Neuronal stem cell (in vitro differentiated cells): Measurements from ENCODE around the gene CDK8.

ENCODE experiments used
- DNase-seq: peaks from one replicate; pipeline ENCODE4 v3.0.0-alpha.2; 2013; ENCODE audit warnings: low spot score
- H2AFZ ChIP-seq: one replicate; pipeline ENCODE4 v1.6.1; 2013; ENCODE audit warnings: mild to moderate bottlenecking, low read length, inconsistent platforms
- H2AK5ac ChIP-seq: 2 replicates; pipeline ENCODE4 v1.6.1; 2013; ENCODE audit warnings: low read depth, mild to moderate bottlenecking, inconsistent platforms, low read length, moderate library complexity, mixed read lengths
- H2BK120ac ChIP-seq: 2 replicates; pipeline ENCODE4 v1.6.1; 2013; ENCODE audit warnings: low read depth, mild to moderate bottlenecking, inconsistent platforms, low read length, moderate library complexity, mixed read lengths
- H2BK12ac ChIP-seq: one replicate; pipeline ENCODE4 v1.6.1; 2013; ENCODE audit warnings: low read length, inconsistent platforms
- H2BK15ac ChIP-seq: 2 replicates; pipeline ENCODE4 v1.6.1; 2013; ENCODE audit warnings: mild to moderate bottlenecking, low read length, inconsistent platforms, mixed read lengths
- H2BK5ac ChIP-seq: one replicate; pipeline ENCODE4 v1.6.1; 2013; ENCODE audit warnings: inconsistent platforms, mild to moderate bottlenecking, low read length, moderate library complexity
- H3K14ac ChIP-seq: one replicate; pipeline ENCODE4 v1.6.1; 2013; ENCODE audit warnings: low read length, inconsistent platforms
- H3K18ac ChIP-seq: 2 replicates; pipeline ENCODE4 v1.6.1; 2013; ENCODE audit warnings: low read length, inconsistent platforms
- H3K23ac ChIP-seq: 2 replicates; pipeline ENCODE4 v1.6.1; 2013; ENCODE audit warnings: low read depth, mild to moderate bottlenecking, mixed read lengths, low read length, inconsistent platforms; ENCODE audit not compliant: poor library complexity
- H3K27ac ChIP-seq: replicated peaks from 3 replicates; pipeline ENCODE4 v1.5.1; 2013; ENCODE audit warnings: low read length, inconsistent platforms
- H3K27me3 ChIP-seq, 3 experiments: 2 replicates each; pipeline ENCODE4 v1.6.1; 2013; ENCODE audit warnings: low read length in 3 of 3, mild to moderate bottlenecking in 2 of 3, inconsistent platforms in 1 of 3, low read depth in 1 of 3, mixed read lengths in 1 of 3, moderate library complexity in 1 of 3; ENCODE audit not compliant: control insufficient read depth in 3 of 3, insufficient read depth in 3 of 3
- H3K36me3 ChIP-seq, 2 donors: replicated peaks in 1 of 2; 2 replicates each; pipeline ENCODE4 v1.6.1; 2013; ENCODE audit warnings: low read length in 2 of 2; ENCODE audit not compliant: control insufficient read depth in 2 of 2, insufficient read depth in 2 of 2
- H3K4ac ChIP-seq: 2 replicates; pipeline ENCODE4 v1.6.1; 2013; ENCODE audit warnings: inconsistent platforms, mild to moderate bottlenecking, low read length, moderate library complexity
- H3K4me1 ChIP-seq, 2 donors: 1 replicate in 1 of 2; 2 replicates in 1 of 2; pipeline ENCODE4 v1.6.1; 2013; ENCODE audit warnings: low read length in 2 of 2, low read depth in 1 of 2; ENCODE audit not compliant: control insufficient read depth in 2 of 2, insufficient read depth in 1 of 2
- H3K4me2 ChIP-seq: one replicate; pipeline ENCODE4 v1.6.1; 2013; ENCODE audit warnings: mild to moderate bottlenecking, low read length, inconsistent platforms; ENCODE audit not compliant: insufficient read depth, poor library complexity, severe bottlenecking
- H3K4me3 ChIP-seq, 2 donors: 2 replicates each; pipeline ENCODE4 v1.5.1; 2013; ENCODE audit warnings: low read length in 2 of 2, mild to moderate bottlenecking in 2 of 2, inconsistent platforms in 1 of 2, moderate library complexity in 1 of 2
- H3K79me1 ChIP-seq: one replicate; pipeline ENCODE4 v1.6.1; 2013; ENCODE audit warnings: low read depth, mild to moderate bottlenecking, inconsistent platforms, low read length, moderate library complexity
- H3K9ac ChIP-seq: one replicate; pipeline ENCODE4 v1.6.1; 2013; ENCODE audit warnings: mild to moderate bottlenecking, low read depth, low read length, inconsistent platforms; ENCODE audit not compliant: poor library complexity
- H3K9me3 ChIP-seq, 2 donors: replicated peaks in 1 of 2; 2 replicates each; pipeline versions ENCODE3 to v1.6.1; 2013; ENCODE audit warnings: low read length in 2 of 2, mild to moderate bottlenecking in 2 of 2, inconsistent platforms in 1 of 2, low read depth in 1 of 2, mixed read lengths in 1 of 2, moderate library complexity in 1 of 2; ENCODE audit not compliant: control insufficient read depth in 2 of 2, insufficient read depth in 1 of 2
- H4K8ac ChIP-seq: one replicate; pipeline ENCODE4 v1.6.1; 2013; ENCODE audit warnings: low read depth, mild to moderate bottlenecking, inconsistent platforms, low read length, moderate library complexity
- H4K91ac ChIP-seq: one replicate; pipeline ENCODE4 v1.6.1; 2013; ENCODE audit warnings: low read length, low read depth, mild to moderate bottlenecking, inconsistent platforms; ENCODE audit not compliant: poor library complexity
- WGBS, 2 donors: extraction: QIAGEN DNeasy Blood & Tissue Kit; methylation state at CpG; one replicate each; pipeline ENCODE4 v1.1.7; 2013; ENCODE audit warnings: missing lambda C conversion rate in 2 of 2, mixed read lengths in 1 of 2; ENCODE audit not compliant: insufficient read length in 2 of 2, insufficient replicate concordance in 1 of 2; ENCODE audit errors: extremely low coverage in 2 of 2; 5-methylcytosine and 5-hydroxymethylcytosine counted together

The CDK8 gene

GRCh38 chr13:26386026-26386425, 132.1 kb downstream of the CDK8 start:
- H3K36me3 ChIP-seq = peaks cover 5 to 52% of the 10 kb centered on the region in 2 donors
- no peak overlapping the region for H3K9ac ChIP-seq
- no peaks in the 10 kb centered on the region for H3K79me1 ChIP-seq
- H3K18ac ChIP-seq = no peak overlapping the region
- no peak overlapping the region for H4K8ac ChIP-seq
- no peak overlapping the region for H2BK120ac ChIP-seq
- no peak overlapping the region for H2AFZ ChIP-seq
- H3K4me3 ChIP-seq = no peak overlapping the region
- no peak overlapping the region for H3K4me2 ChIP-seq
- no peak for DNase-seq
- no CpG with 5 or more reads among the region's 1 CpG for WGBS, 2 donors
- H2AK5ac ChIP-seq = no peak overlapping the region
- no peaks in the 10 kb centered on the region for H3K27me3 ChIP-seq
- no peak overlapping the region for H3K4ac ChIP-seq
- H4K91ac ChIP-seq = no peak overlapping the region
- no peak overlapping the region for H2BK5ac ChIP-seq
- H3K27ac ChIP-seq = no peak overlapping the region
- no peak overlapping the region for H3K14ac ChIP-seq
- no peak overlapping the region for H2BK12ac ChIP-seq
- no peaks in the 10 kb centered on the region for H3K9me3 ChIP-seq
- H3K4me1 ChIP-seq = no peaks in the 10 kb centered on the region
- H3K23ac ChIP-seq = no peak overlapping the region
- H2BK15ac ChIP-seq = no peak overlapping the region

- no peak for DNase-seq
- H3K23ac ChIP-seq = no peak overlapping the region
- H3K27ac ChIP-seq = no peak overlapping the region
- no peak overlapping the region for H2BK12ac ChIP-seq
- no peaks in the 10 kb centered on the region for H3K4me1 ChIP-seq
- H2BK15ac ChIP-seq = no peak overlapping the region
- no peak overlapping the region for H2AK5ac ChIP-seq
- no peak overlapping the region for H3K18ac ChIP-seq
- H3K27me3 ChIP-seq = no peaks in the 10 kb centered on the region
- no peak overlapping the region for H3K4ac ChIP-seq
- WGBS, 2 donors = no CpG with 5 or more reads among the region's 3 CpGs
- no peak overlapping the region for H2AFZ ChIP-seq
- H4K91ac ChIP-seq = no peak overlapping the region
- no peak overlapping the region for H4K8ac ChIP-seq
- H3K9me3 ChIP-seq = no peaks in the 10 kb centered on the region
- no peak overlapping the region for H3K4me3 ChIP-seq
- no peaks in the 10 kb centered on the region for H3K79me1 ChIP-seq
- no peak overlapping the region for H2BK5ac ChIP-seq
- H2BK120ac ChIP-seq = no peak overlapping the region
- peaks cover 4 to 51% of the 10 kb centered on the region in 2 donors for H3K36me3 ChIP-seq
- H3K4me2 ChIP-seq = no peak overlapping the region
- H3K14ac ChIP-seq = no peak overlapping the region
- no peak overlapping the region for H3K9ac ChIP-seq
These were observed 136.3 kb downstream of the CDK8 start for GRCh38 chr13:26390203-26390602.

- WGBS, 2 donors = no CpG with 5 or more reads among the region's 1 CpG
- no peak overlapping the region for H2BK5ac ChIP-seq
- H3K27ac ChIP-seq = no peak overlapping the region
- DNase-seq = no peak
- H3K36me3 ChIP-seq = peaks cover 9 to 60% of the 10 kb centered on the region in 2 donors
- no peak overlapping the region for H3K4ac ChIP-seq
- no peak overlapping the region for H3K18ac ChIP-seq
- no peak overlapping the region for H2BK120ac ChIP-seq
- H3K79me1 ChIP-seq = no peaks in the 10 kb centered on the region
- H3K9ac ChIP-seq = no peak overlapping the region
- H3K23ac ChIP-seq = no peak overlapping the region
- H3K4me1 ChIP-seq = no peaks in the 10 kb centered on the region
- no peak overlapping the region for H4K91ac ChIP-seq
- no peak overlapping the region for H3K4me2 ChIP-seq
- no peak overlapping the region for H4K8ac ChIP-seq
- no peak overlapping the region for H3K4me3 ChIP-seq
- no peak overlapping the region for H2BK15ac ChIP-seq
- no peak overlapping the region for H2AK5ac ChIP-seq
- H3K27me3 ChIP-seq = no peaks in the 10 kb centered on the region
- H3K9me3 ChIP-seq = no peaks in the 10 kb centered on the region
- no peak overlapping the region for H2BK12ac ChIP-seq
- no peak overlapping the region for H3K14ac ChIP-seq
- no peak overlapping the region for H2AFZ ChIP-seq
These were observed 146.6 kb downstream of the CDK8 start for GRCh38 chr13:26400545-26400944.

- H3K27me3 ChIP-seq = no peaks in the 10 kb centered on the region
- no peak overlapping the region for H2BK12ac ChIP-seq
- H3K4me2 ChIP-seq = no peak overlapping the region
- H3K79me1 ChIP-seq = no peaks in the 10 kb centered on the region
- H3K9me3 ChIP-seq = no peaks in the 10 kb centered on the region
- no peaks in the 10 kb centered on the region for H3K4me1 ChIP-seq
- H3K4ac ChIP-seq = no peak overlapping the region
- H3K9ac ChIP-seq = no peak overlapping the region
- no peak for DNase-seq
- H2BK15ac ChIP-seq = no peak overlapping the region
- no peak overlapping the region for H4K8ac ChIP-seq
- no peak overlapping the region for H2BK120ac ChIP-seq
- H3K23ac ChIP-seq = no peak overlapping the region
- no peak overlapping the region for H2AFZ ChIP-seq
- H2BK5ac ChIP-seq = no peak overlapping the region
- H3K18ac ChIP-seq = no peak overlapping the region
- H3K4me3 ChIP-seq = no peak overlapping the region
- no CpG with 5 or more reads among the region's 6 CpGs for WGBS, 2 donors
- H4K91ac ChIP-seq = no peak overlapping the region
- no peak overlapping the region for H3K14ac ChIP-seq
- H2AK5ac ChIP-seq = no peak overlapping the region
- peaks cover 9 to 64% of the 10 kb centered on the region in 2 donors for H3K36me3 ChIP-seq
- no peak overlapping the region for H3K27ac ChIP-seq
These were observed 147.1 kb downstream of the CDK8 start for GRCh38 chr13:26401069-26401468.
